ENCODE results near the gene SEMA4C. TPM values are rescaled to one million over a fixed set of nuclear protein-coding genes. Genes with fewer than 3 reads are reported as not detected.

SEMA4C gene
- total and polyA plus RNA-seq, 9 of the 15 experiments (the other 6 are each of a cell fraction or from before 2014, with no cell fraction given), result 0.32 to 59.7 (median 23.9) TPM

DNA sequence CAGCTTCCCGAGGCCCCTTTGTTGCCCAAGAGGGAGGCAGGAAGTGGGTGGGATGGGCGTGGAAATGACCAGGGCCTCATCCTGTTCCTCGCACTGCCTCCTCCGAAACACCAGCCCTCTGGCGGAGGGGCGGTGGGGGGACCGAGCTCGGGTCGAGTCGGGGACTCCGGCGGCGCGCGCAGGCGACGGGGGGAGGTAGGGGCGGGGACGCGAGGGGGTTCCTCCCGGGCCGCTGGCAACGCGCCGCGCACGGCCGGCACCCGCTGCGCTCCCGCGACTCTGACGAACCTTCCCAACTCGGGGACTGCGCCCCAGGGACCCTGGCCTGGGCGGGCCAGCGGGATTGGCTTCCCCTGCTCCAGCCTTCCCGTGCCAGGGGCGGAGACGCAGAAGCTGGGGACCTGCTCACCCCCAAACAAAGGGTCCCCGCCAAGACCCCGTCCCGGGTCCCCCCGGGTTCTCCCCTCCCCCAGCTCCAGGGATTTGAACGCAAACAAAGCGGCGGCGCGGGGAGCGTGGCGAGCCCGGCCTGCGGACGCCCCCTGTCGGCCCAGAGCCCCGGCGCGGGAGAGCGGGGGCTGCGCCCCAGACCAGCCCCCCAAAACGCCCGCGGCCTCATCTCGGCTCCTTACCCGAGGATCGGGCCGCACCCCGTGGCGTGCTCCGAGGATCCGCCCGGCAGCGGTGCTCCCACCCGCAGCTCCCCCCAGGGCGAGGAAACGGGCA, 1.2 kb downstream of the SEMA4C start (continued):
- TF ChIP-seq ZNF696 (CRISPR knock-in tag; conservative IDR thresholded peaks at IDR 0.05), result no peak
- no peak for TF ChIP-seq CBX5 (IDR thresholded peaks at IDR 0.05; ENCODE audit: borderline replicate concordance, low read depth)
- no peak; the same call in 1 of the 2 replicates for TF ChIP-seq MYBL2 (IDR thresholded peaks at IDR 0.05; ENCODE audit: low read depth)
- TF ChIP-seq MYBL2 (CRISPR knock-in tag; IDR thresholded peaks at IDR 0.05; ENCODE audit: borderline replicate concordance), result no peak
- TF ChIP-seq SETDB1 (IDR thresholded peaks at IDR 0.05; ENCODE audit: low read length), result no peak
- no peak for TF ChIP-seq CHD2 (IDR thresholded peaks at IDR 0.05; ENCODE audit: low read depth, low read length)
- TF ChIP-seq CREM (IDR thresholded peaks at IDR 0.05; ENCODE audit: low read depth), result peak; percentile 17; the same call in 1 of the 2 replicates
- no peak for TF ChIP-seq MCM3 (IDR thresholded peaks at IDR 0.05)
- TF ChIP-seq HNRNPH1 (optimal IDR thresholded peaks at IDR 0.05; ENCODE audit: low read depth, low read length), result no peak
- TF ChIP-seq MBD2 (IDR thresholded peaks at IDR 0.05; ENCODE audit: borderline replicate concordance, low read depth), result no peak
- no peak for TF ChIP-seq LARP7 (IDR thresholded peaks at IDR 0.05)
- TF ChIP-seq CSDE1 (IDR thresholded peaks at IDR 0.05), result no peak
- TF ChIP-seq, protein P1, sequence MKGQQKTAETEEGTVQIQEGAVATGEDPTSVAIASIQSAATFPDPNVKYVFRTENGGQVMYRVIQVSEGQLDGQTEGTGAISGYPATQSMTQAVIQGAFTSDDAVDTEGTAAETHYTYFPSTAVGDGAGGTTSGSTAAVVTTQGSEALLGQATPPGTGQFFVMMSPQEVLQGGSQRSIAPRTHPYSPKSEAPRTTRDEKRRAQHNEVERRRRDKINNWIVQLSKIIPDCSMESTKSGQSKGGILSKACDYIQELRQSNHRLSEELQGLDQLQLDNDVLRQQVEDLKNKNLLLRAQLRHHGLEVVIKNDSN (CRISPR knock-in tag; IDR thresholded peaks at IDR 0.05), result no peak
- TF ChIP-seq SMARCA4 (IDR thresholded peaks at IDR 0.05), result 0 out of 2 replicates have a peak, but pooled peaks have one; percentile 9
- TF ChIP-seq NELFE (IDR thresholded peaks at IDR 0.05; ENCODE audit: insufficient read depth, insufficient read length), result no peak
- TF ChIP-seq GABPB1 (CRISPR knock-in tag; IDR thresholded peaks at IDR 0.05), result no peak
- TF ChIP-seq PHF20 (IDR thresholded peaks at IDR 0.05; ENCODE audit: partially characterized antibody), result no peak
- no peak for TF ChIP-seq MEF2D (tag; conservative IDR thresholded peaks at IDR 0.05; ENCODE audit: low read depth)
- TF ChIP-seq ZNF764 (CRISPR knock-in tag; IDR thresholded peaks at IDR 0.05; ENCODE audit: low read depth), result no peak
- TF ChIP-seq, protein P2, sequence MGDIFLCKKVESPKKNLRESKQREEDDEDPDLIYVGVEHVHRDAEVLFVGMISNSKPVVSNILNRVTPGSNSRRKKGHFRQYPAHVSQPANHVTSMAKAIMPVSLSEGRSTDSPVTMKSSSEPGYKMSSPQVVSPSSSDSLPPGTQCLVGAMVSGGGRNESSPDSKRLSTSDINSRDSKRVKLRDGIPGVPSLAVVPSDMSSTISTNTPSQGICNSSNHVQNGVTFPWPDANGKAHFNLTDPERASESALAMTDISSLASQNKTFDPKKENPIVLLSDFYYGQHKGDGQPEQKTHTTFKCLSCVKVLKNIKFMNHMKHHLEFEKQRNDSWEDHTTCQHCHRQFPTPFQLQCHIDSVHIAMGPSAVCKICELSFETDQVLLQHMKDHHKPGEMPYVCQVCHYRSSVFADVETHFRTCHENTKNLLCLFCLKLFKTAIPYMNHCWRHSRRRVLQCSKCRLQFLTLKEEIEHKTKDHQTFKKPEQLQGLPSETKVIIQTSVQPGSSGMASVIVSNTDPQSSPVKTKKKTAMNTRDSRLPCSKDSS (IDR thresholded peaks at IDR 0.05; ENCODE audit: low read depth, partially characterized antibody), result no peak
- TF ChIP-seq NR2C1 (IDR thresholded peaks at IDR 0.05), result no peak
- TF ChIP-seq NR2C1 (tag; IDR thresholded peaks at IDR 0.05), result no peak
- TF ChIP-seq, protein P3, sequence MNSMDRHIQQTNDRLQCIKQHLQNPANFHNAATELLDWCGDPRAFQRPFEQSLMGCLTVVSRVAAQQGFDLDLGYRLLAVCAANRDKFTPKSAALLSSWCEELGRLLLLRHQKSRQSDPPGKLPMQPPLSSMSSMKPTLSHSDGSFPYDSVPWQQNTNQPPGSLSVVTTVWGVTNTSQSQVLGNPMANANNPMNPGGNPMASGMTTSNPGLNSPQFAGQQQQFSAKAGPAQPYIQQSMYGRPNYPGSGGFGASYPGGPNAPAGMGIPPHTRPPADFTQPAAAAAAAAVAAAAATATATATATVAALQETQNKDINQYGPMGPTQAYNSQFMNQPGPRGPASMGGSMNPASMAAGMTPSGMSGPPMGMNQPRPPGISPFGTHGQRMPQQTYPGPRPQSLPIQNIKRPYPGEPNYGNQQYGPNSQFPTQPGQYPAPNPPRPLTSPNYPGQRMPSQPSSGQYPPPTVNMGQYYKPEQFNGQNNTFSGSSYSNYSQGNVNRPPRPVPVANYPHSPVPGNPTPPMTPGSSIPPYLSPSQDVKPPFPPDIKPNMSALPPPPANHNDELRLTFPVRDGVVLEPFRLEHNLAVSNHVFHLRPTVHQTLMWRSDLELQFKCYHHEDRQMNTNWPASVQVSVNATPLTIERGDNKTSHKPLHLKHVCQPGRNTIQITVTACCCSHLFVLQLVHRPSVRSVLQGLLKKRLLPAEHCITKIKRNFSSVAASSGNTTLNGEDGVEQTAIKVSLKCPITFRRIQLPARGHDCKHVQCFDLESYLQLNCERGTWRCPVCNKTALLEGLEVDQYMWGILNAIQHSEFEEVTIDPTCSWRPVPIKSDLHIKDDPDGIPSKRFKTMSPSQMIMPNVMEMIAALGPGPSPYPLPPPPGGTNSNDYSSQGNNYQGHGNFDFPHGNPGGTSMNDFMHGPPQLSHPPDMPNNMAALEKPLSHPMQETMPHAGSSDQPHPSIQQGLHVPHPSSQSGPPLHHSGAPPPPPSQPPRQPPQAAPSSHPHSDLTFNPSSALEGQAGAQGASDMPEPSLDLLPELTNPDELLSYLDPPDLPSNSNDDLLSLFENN (IDR thresholded peaks at IDR 0.05; ENCODE audit: low read depth in 2 of 2, low read length in 2 of 2), result no peak
- 0 out of 2 replicates have a peak, but pooled peaks have one; percentile 11 for TF ChIP-seq CBX1 (IDR thresholded peaks at IDR 0.05; ENCODE audit: low read depth)
- TF ChIP-seq MEIS2 (IDR thresholded peaks at IDR 0.05; ENCODE audit: partially characterized antibody), result no peak
- TF ChIP-seq, protein P4, sequence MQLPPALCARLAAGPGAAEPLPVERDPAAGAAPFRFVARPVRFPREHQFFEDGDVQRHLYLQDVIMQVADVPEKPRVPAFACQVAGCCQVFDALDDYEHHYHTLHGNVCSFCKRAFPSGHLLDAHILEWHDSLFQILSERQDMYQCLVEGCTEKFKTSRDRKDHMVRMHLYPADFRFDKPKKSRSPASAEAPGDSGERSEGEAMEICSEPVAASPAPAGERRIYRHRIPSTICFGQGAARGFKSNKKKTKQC (CRISPR knock-in tag; IDR thresholded peaks at IDR 0.05), result no peak; the same call in 1 of the 2 replicates
